ENCODE measurements around the gene PLEKHN1. TPM values are rescaled to one million over a fixed set of nuclear protein-coding genes. Genes with fewer than 3 reads are reported as not detected.
A peak's percentile ranks its signal among the peaks of the same experiment; 100 is the strongest.

Gene PLEKHN1
- total RNA-seq, 2 donors from 2014 or later = 0.59 TPM; not detected in 1

GRCh38 chr1:956636-957035 is 9.6 kb upstream of the PLEKHN1 start:
- Histone ChIP-seq H3K9me3 (no peaks in the 10 kb centered on the region), H3K36me3 (peaks cover 51% of the 10 kb centered on the region), H3K4me3 (no peak overlapping the region), H3K27ac (no peak overlapping the region), H3K27me3 (no peaks in the 10 kb centered on the region), H3K4me1 (peaks cover 0 to 33% of the 10 kb centered on the region in 2 donors)
- TF ChIP-seq CTCF (IDR thresholded peaks at IDR 0.05) = no peak
- no peak for DNase-seq (ENCODE audit: low spot score)

- peaks cover 27% of the 10 kb centered on the region for H3K36me3 ChIP-seq
- H3K27ac ChIP-seq = peak within 1 kb of the TSS; percentile 12 to 72
- TF ChIP-seq CTCF (IDR thresholded peaks at IDR 0.05) = no peak
Observed at GRCh38 chr1:958823-959730, 7.2 kb upstream of the PLEKHN1 start, which contains the start of gene NOC2L. Gene NOC2L (minus strand): TSS chr1:959256. CDS start chr1:959240, 16 bp downstream.

GRCh38 chr1:959731-960362 is 6.4 kb upstream of the PLEKHN1 start:
- peak overlapping the region; percentile 88 to 100 for H3K4me3 ChIP-seq
- H3K9me3 ChIP-seq = no peaks in the 10 kb centered on the region
- peaks cover 0 to 33% of the 10 kb centered on the region in 2 donors for H3K4me1 ChIP-seq
- peaks cover 19% of the 10 kb centered on the region for H3K36me3 ChIP-seq
- no peak for DNase-seq (ENCODE audit: low spot score)
- TF ChIP-seq CTCF (IDR thresholded peaks at IDR 0.05) = no peak
- H3K27ac ChIP-seq = peak overlapping the region in 1 of 2 donors; percentile 31
- H3K27me3 ChIP-seq = no peaks in the 10 kb centered on the region

More at GRCh38 chr1:958823-959730, 7.2 kb upstream of the PLEKHN1 start, which contains the start of gene NOC2L:
- Histone ChIP-seq H3K27me3 (no peaks in the 10 kb centered on the region), H3K4me3 (peak within 1 kb of the TSS; percentile 88 to 100), H3K9me3 (no peaks in the 10 kb centered on the region), H3K4me1 (peaks cover 0 to 33% of the 10 kb centered on the region in 2 donors)
- peak; percentile 93 for DNase-seq (ENCODE audit: low spot score)

GRCh38 chr1:960363-961131 is 5.7 kb upstream of the PLEKHN1 start, which contains the start of gene KLHL17:
Gene KLHL17 (plus strand): TSS chr1:960584. CDS start chr1:960694, 110 bp downstream.
- Histone ChIP-seq H3K27me3 (no peaks in the 10 kb centered on the region), H3K4me1 (peaks cover 0 to 33% of the 10 kb centered on the region in 2 donors), H3K36me3 (peaks cover 12% of the 10 kb centered on the region), H3K4me3 (peak within 1 kb of the TSS; percentile 88 to 100), H3K27ac (peak within 1 kb of the TSS; percentile 16 to 31), H3K9me3 (no peaks in the 10 kb centered on the region)
- no peak for TF ChIP-seq CTCF (IDR thresholded peaks at IDR 0.05)
- DNase-seq (ENCODE audit: low spot score) = peak; percentile 70

- TF ChIP-seq CTCF (IDR thresholded peaks at IDR 0.05) = no peak
Observed at GRCh38 chr1:961132-961669, 5.1 kb upstream of the PLEKHN1 start.

More at GRCh38 chr1:961132-961669, 5.1 kb upstream of the PLEKHN1 start:
- no peak for DNase-seq (ENCODE audit: low spot score)
- Histone ChIP-seq H3K27ac (no peak overlapping the region), H3K9me3 (no peaks in the 10 kb centered on the region), H3K27me3 (no peaks in the 10 kb centered on the region), H3K4me3 (peak overlapping the region; percentile 88 to 100), H3K36me3 (peaks cover 7% of the 10 kb centered on the region), H3K4me1 (peaks cover 0 to 39% of the 10 kb centered on the region in 2 donors)
